Fibroblast of villous mesenchyme (primary cell): ENCODE results near the gene INTS1. TPM values are rescaled to one million over a fixed set of nuclear protein-coding genes. Genes with fewer than 3 reads are reported as not detected.

ENCODE experiments used
- DNase-seq: peaks from one replicate; pipeline ENCODE4 v3.0.0-alpha.2; 2010; ENCODE audit warnings: low read depth
- H3K4me3 ChIP-seq: 2 replicates; pipeline ENCODE4 v1.5.1; 2011; ENCODE audit warnings: low read depth, mild to moderate bottlenecking, low read length
- CTCF ChIP-seq: IDR thresholded peaks from 2 replicates; pipeline ENCODE4 v1.5.1; 2012; ENCODE audit warnings: low read depth, mild to moderate bottlenecking, low read length; ENCODE audit not compliant: insufficient read depth
- total RNA-seq: library from RNA; depleted of rRNA; stranded (reverse); fragments of >200 nt; gene quantifications from 2 replicates; pipeline ENCODE4 v1.2.3, GENCODE V29; 2012

INTS1 gene
- total RNA-seq, 1 donor = 45.3 TPM

- no peak for TF ChIP-seq CTCF
- no peak overlapping the region for H3K4me3 ChIP-seq
- DNase-seq = no peak
These were observed 5.6 kb downstream of the INTS1 start for GRCh38 chr7:1498370-1499305.

GRCh38 chr7:1497293-1497927, 6.8 kb downstream of the INTS1 start:
- DNase-seq = no peak
- TF ChIP-seq CTCF = no peak
- no peak overlapping the region for H3K4me3 ChIP-seq

- DNase-seq = no peak
- TF ChIP-seq CTCF = no peak
- H3K4me3 ChIP-seq = no peak overlapping the region
These were observed 7.5 kb downstream of the INTS1 start for GRCh38 chr7:1496531-1497292.

GRCh38 chr7:1495564-1496242, 8.5 kb downstream of the INTS1 start:
- no peak for TF ChIP-seq CTCF
- no peak for DNase-seq
- H3K4me3 ChIP-seq = no peak overlapping the region

- DNase-seq = no peak
- TF ChIP-seq CTCF = no peak
- H3K4me3 ChIP-seq = no peak overlapping the region
These were observed 9.2 kb downstream of the INTS1 start for GRCh38 chr7:1494866-1495563.

- no peak for TF ChIP-seq CTCF
- no peak for DNase-seq
- H3K4me3 ChIP-seq = no peak overlapping the region
These were observed 9.7 kb downstream of the INTS1 start for GRCh38 chr7:1494447-1494846.
